Panc1 (cell line): Measurements from ENCODE around the gene FUBP1.

Experiments used
- CTCF ChIP-seq: fragments of 450-650 bp; IDR thresholded peaks from 2 replicates; pipeline ENCODE4 v1.5.1; 2017; ENCODE audit warnings: mild to moderate bottlenecking
- POLR2AphosphoS5 ChIP-seq: IDR thresholded peaks from 2 replicates; pipeline ENCODE4 v1.6.1; 2012; ENCODE audit warnings: mild to moderate bottlenecking, low read depth, low read length, moderate library complexity
- SIN3A ChIP-seq: IDR thresholded peaks from 2 replicates; pipeline ENCODE4 v1.6.1; 2012; ENCODE audit warnings: low read depth, mild to moderate bottlenecking, low read length, moderate library complexity, borderline replicate concordance; ENCODE audit not compliant: insufficient read depth

- TF ChIP-seq POLR2AphosphoS5 (no peak), SIN3A (no peak), CTCF (no peak)
These were observed 11.8 kb upstream of the FUBP1 start for GRCh38 chr1:77990629-77991204.
